ENCODE data around the gene AUNIP.

DNA sequence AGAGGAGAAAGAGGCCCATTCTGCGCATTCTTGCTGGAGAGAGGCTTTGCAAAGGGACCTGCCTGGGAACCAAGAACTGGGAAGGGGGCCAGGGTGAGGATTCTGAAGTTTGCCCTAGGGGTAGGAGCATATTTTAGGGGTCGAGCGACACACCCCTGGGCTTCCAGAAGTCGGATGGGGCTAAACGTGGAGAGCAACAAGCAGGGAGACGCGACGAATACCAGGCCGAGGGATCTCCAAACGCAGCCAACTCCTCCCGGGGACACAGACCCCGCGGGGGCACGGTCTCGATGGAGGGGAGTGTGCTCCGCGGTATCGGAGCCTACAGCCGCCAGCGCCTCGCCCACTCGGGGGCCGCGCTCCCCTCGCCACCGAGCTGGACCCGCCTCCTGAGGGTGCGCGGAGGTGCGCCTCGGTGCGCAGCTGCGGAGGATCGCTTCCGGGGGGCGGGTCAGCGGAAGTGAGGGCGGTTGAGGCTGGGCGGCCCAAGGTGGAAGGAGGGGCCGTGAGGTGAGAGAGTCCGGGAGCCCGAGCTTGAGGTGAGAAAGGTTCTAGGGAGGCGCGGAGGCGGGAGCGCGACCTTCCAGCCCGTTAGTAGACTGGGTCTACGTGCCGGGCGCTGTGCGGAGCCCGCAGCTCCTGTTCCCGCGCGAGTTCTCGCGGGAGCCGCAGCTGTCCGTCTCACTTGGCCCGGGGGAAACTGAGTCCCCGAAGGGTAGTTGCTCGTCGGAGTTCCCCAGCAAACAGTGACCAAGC, 39.6 kb downstream of the AUNIP start, which contains the start of gene MTFR1L:
- no peak for TF ChIP-seq EZH2phosphoT487 (conservative IDR thresholded peaks at IDR 0.05; ENCODE audit: low read length)
- TF ChIP-seq, protein P1, sequence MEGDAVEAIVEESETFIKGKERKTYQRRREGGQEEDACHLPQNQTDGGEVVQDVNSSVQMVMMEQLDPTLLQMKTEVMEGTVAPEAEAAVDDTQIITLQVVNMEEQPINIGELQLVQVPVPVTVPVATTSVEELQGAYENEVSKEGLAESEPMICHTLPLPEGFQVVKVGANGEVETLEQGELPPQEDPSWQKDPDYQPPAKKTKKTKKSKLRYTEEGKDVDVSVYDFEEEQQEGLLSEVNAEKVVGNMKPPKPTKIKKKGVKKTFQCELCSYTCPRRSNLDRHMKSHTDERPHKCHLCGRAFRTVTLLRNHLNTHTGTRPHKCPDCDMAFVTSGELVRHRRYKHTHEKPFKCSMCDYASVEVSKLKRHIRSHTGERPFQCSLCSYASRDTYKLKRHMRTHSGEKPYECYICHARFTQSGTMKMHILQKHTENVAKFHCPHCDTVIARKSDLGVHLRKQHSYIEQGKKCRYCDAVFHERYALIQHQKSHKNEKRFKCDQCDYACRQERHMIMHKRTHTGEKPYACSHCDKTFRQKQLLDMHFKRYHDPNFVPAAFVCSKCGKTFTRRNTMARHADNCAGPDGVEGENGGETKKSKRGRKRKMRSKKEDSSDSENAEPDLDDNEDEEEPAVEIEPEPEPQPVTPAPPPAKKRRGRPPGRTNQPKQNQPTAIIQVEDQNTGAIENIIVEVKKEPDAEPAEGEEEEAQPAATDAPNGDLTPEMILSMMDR (IDR thresholded peaks at IDR 0.05; ENCODE audit: insufficient read depth, low read length, poor library complexity, severe bottlenecking) = no peak
